Mucosa of descending colon (tissue), 3 donors: ENCODE data around the gene CECR2. TPM values are rescaled to one million over a fixed set of nuclear protein-coding genes. Genes with fewer than 3 reads are reported as not detected.

Experiments used
- ATAC-seq: fragments of 200-7000 bp; cut with Tn5 transposase; one replicate; pipeline ENCODE4 v1.9.1; 2020; ENCODE audit warnings: mild to moderate bottlenecking, moderate library complexity
- DNase-seq, 3 donors: peaks; one replicate each; pipeline ENCODE4 v3.0.0-alpha.2; 2020
- H3K36me3 ChIP-seq: fragments of 200-600 bp; one replicate; pipeline ENCODE4 v1.8.0; 2021; ENCODE audit warnings: low read depth, mild to moderate bottlenecking
- H3K4me1 ChIP-seq: fragments of 200-600 bp; one replicate; pipeline ENCODE4 v1.8.0; 2021; ENCODE audit warnings: low read depth, mild to moderate bottlenecking
- H3K4me3 ChIP-seq: fragments of 200-600 bp; one replicate; pipeline ENCODE4 v1.8.0; 2021; ENCODE audit warnings: mild to moderate bottlenecking
- H3K9me3 ChIP-seq: fragments of 200-600 bp; one replicate; pipeline ENCODE4 v1.8.0; 2021; ENCODE audit warnings: mild to moderate bottlenecking
- CTCF ChIP-seq: fragments of 200-600 bp; IDR thresholded peaks from one replicate; pipeline ENCODE4 v1.8.0; 2022; ENCODE audit warnings: antibody characterized with exemption, mild to moderate bottlenecking
- intact Hi-C, 2 donors: fragments of 100-400 bp; cut with DNase I in 1 of 2; cut with micrococcal nuclease in 1 of 2; formaldehyde crosslinking; loops; one replicate each; pipeline versions ENCODE4 v1.11.0 to v1.11.1; 2022; cut with DNase I, micrococcal nuclease
- total RNA-seq, 3 donors: library from RNA; stranded (reverse); fragmentation: NEBNext Ultra II Directional in 2 of 3; extraction: Animal tissue kit (Norgen Biotek cat#: 25700) in 2 of 3; gene quantifications; one replicate each; pipeline versions ENCODE4 v1.2.1 to v1.2.4, GENCODE V29; 2021 to 2023
- donor health status: DM: no; HTN: no; CAD: no; lungs with moderate emphysema.
- donor health status: DM: no; HTN: no; CAD: no.
- donor health status: DM: no; HTN: yes; CAD: no.

CECR2 gene
- total RNA-seq, 3 donors from 2014 or later = 0.27 to 1.4 (median 0.29) TPM

- TF ChIP-seq CTCF = no peak
- DNase-seq (no peak), ATAC-seq (no peak)
Observed at GRCh38 chr22:17438026-17438425, 68.8 kb downstream of the CECR2 start.

GRCh38 chr22:17441326-17441725 lies 72.1 kb downstream of the CECR2 start:
- intact Hi-C loops = no loop called here
- Histone ChIP-seq H3K9me3 (no peaks in the 10 kb centered on the region), H3K36me3 (no peaks in the 10 kb centered on the region), H3K4me1 (no peaks in the 10 kb centered on the region), H3K4me3 (no peak overlapping the region)
- no peak for DNase-seq
- no peak for ATAC-seq
- no peak for TF ChIP-seq CTCF

More at GRCh38 chr22:17438026-17438425, 68.8 kb downstream of the CECR2 start:
- no peaks in the 10 kb centered on the region for H3K4me1 ChIP-seq
- H3K9me3 ChIP-seq = no peaks in the 10 kb centered on the region
- intact Hi-C loops = no loop called here
- H3K4me3 ChIP-seq = no peak overlapping the region
- H3K36me3 ChIP-seq = no peaks in the 10 kb centered on the region

GRCh38 chr22:17443405-17444203 lies 74.3 kb downstream of the CECR2 start:
- Histone ChIP-seq H3K9me3 (no peaks in the 10 kb centered on the region), H3K36me3 (no peaks in the 10 kb centered on the region), H3K4me1 (no peaks in the 10 kb centered on the region), H3K4me3 (no peak overlapping the region)
- ATAC-seq (no peak), DNase-seq (no peak)
- intact Hi-C loops = no loop called here
- TF ChIP-seq CTCF = no peak

GRCh38 chr22:17444204-17444504 lies 74.9 kb downstream of the CECR2 start:
- Histone ChIP-seq H3K4me3 (no peak overlapping the region), H3K4me1 (no peaks in the 10 kb centered on the region), H3K36me3 (no peaks in the 10 kb centered on the region), H3K9me3 (no peaks in the 10 kb centered on the region)
- no peak for ATAC-seq
- no peak for DNase-seq
- TF ChIP-seq CTCF = no peak
- intact Hi-C loops = no loop called here

GRCh38 chr22:17446698-17447097 lies 77.4 kb downstream of the CECR2 start:
- H3K9me3 ChIP-seq = no peaks in the 10 kb centered on the region
- no peak for TF ChIP-seq CTCF
- intact Hi-C loops = no loop called here
- no peak overlapping the region for H3K4me3 ChIP-seq
- no peaks in the 10 kb centered on the region for H3K36me3 ChIP-seq
- ATAC-seq (no peak), DNase-seq (no peak)
- no peaks in the 10 kb centered on the region for H3K4me1 ChIP-seq

- no peaks in the 10 kb centered on the region for H3K4me1 ChIP-seq
- intact Hi-C loops = no loop called here
- H3K9me3 ChIP-seq = no peaks in the 10 kb centered on the region
- H3K36me3 ChIP-seq = no peaks in the 10 kb centered on the region
- no peak for DNase-seq
- H3K4me3 ChIP-seq = no peak overlapping the region
- TF ChIP-seq CTCF = no peak
- no peak for ATAC-seq
Observed at GRCh38 chr22:17451316-17451715, 82.1 kb downstream of the CECR2 start.
